Measurements from ENCODE around the gene ARNT2. TPM values are rescaled to one million over a fixed set of nuclear protein-coding genes. Genes with fewer than 3 reads are reported as not detected.

The ARNT2 gene
- total RNA-seq, 4 donors from 2014 or later, result 1.8 to 5.1 (median 3.6) TPM

DNA sequence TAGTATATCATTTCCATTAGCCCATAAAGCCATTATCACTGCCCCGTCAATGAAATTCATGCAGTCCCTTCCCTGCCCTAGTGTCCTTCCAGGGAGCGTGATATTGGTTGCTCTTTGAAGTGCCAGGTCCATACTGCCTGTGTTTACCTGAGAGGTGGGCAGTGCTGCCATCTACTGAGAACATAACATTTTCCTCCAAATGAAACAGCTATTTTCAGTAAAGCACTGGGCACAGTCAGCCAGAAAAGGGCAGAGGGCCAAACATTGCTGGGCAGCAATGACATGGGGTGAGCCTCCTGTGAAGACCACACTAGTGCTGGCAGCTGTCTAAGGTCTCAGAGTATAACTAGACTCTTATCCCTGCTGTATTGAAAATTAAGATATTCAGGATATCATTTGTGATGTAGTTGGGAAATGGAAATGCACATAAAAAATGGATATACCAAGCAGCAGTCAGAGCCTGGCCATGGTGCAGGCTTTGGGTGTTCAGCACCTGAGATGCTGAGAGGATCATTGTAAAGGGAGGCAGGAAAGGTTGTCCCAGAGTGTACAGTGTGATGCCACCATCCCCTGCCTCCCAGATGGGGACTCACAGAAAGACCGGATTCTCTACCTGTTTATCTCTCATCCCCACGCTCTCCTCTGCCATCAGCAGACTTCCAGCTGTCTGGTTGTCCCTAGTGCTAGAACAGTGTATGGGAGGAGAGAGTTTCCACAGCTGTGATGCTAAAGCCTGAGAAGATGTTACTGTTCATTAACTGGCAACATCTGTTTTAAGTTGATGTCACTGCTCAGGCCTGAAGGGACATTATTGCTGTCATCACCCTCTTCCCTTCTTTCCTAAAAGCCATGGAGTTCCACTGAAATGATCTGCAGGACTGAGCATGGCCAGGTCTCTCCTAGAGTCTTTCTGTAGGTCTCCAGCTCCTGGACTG is 108.8 kb downstream of the ARNT2 start:
- no peak for DNase-seq (ENCODE audit: low spot score in 2 of 2)

DNA sequence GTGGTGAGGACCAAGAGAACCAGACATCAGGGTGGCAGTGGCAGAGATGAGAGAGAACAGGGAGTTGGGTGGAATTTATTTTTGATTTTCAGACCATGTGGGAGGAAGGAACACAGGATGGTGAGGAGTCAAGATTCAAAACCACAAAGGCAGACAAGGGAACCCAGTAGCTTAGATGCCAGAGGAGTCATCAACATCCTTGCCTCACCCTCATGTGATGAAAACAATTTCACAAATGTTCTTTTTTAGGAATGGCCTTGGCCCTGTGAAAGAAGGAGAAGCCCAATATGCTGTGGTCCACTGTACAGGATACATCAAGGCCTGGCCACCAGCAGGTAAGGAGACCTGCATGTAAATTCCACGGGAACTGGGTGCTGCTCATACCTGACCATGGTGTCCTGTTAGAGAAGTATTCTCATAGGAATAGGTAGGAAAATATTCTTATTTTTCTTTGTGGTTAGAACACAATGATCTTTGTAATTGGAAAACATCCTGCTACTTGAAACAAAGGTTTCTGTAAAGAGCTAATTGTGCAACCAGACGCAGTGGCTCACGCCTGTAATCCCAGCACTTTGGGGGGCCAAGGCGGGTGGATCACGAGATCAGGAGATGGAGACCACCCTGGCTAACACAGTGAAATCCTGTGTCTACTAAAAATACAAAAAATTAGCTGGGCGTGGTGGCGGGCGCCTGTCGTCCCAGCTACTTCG is 110.0 kb downstream of the ARNT2 start:
- H3K27ac ChIP-seq, result peak overlapping the region; percentile 72
- no peak overlapping the region for H3K4me3 ChIP-seq
- H3K4me1 ChIP-seq, result peaks cover 2% of the 10 kb centered on the region
- H3K9me3 ChIP-seq, result no peaks in the 10 kb centered on the region
- no peaks in the 10 kb centered on the region for H3K27me3 ChIP-seq
- WGBS, result 83% methylated on average over 10 of the region's 10 CpGs
- TF ChIP-seq POLR2AphosphoS5 (IDR thresholded peaks at IDR 0.05) (peak in 1 of 3 donors; percentile 72), POLR2A (IDR thresholded peaks at IDR 0.05) (no peak)
- H3K36me3 ChIP-seq, result no peaks in the 10 kb centered on the region
- DNase-seq (ENCODE audit: low spot score in 2 of 2), result no peak

More for the DNA sequence above, 108.8 kb downstream of the ARNT2 start:
- H3K36me3 ChIP-seq, result no peaks in the 10 kb centered on the region
- peak overlapping the region; percentile 72 for H3K27ac ChIP-seq
- no peaks in the 10 kb centered on the region for H3K9me3 ChIP-seq
- TF ChIP-seq, protein P1, sequence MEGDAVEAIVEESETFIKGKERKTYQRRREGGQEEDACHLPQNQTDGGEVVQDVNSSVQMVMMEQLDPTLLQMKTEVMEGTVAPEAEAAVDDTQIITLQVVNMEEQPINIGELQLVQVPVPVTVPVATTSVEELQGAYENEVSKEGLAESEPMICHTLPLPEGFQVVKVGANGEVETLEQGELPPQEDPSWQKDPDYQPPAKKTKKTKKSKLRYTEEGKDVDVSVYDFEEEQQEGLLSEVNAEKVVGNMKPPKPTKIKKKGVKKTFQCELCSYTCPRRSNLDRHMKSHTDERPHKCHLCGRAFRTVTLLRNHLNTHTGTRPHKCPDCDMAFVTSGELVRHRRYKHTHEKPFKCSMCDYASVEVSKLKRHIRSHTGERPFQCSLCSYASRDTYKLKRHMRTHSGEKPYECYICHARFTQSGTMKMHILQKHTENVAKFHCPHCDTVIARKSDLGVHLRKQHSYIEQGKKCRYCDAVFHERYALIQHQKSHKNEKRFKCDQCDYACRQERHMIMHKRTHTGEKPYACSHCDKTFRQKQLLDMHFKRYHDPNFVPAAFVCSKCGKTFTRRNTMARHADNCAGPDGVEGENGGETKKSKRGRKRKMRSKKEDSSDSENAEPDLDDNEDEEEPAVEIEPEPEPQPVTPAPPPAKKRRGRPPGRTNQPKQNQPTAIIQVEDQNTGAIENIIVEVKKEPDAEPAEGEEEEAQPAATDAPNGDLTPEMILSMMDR (IDR thresholded peaks at IDR 0.05), result no peak
- peak in 1 of 3 donors; percentile 5 for TF ChIP-seq POLR2AphosphoS5 (IDR thresholded peaks at IDR 0.05)
- H3K4me1 ChIP-seq, result peaks cover 2% of the 10 kb centered on the region
- no peak overlapping the region for H3K4me3 ChIP-seq
- H3K27me3 ChIP-seq, result no peaks in the 10 kb centered on the region
- WGBS, result 86% methylated on average over 4 of the region's 4 CpGs

DNA sequence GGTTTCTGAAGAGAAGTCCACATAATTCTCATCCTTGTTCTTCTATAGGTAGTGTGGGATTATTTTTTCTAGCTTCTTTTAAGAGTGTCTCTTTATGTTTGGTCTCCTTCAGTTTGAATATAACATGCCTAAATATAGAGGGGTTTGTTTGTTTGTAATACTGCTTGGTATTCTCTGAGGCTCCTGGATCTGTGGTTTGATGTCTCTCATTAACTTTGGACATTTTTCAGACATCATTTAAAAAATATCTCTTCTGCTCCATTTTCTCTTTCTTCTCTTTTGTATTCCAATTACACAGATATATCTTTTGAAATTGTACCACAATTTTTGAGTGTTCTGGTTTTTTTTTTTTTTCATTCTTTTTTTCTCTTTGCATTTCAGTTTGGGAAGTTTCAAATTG is 113.1 kb downstream of the ARNT2 start:
- DNase-seq (ENCODE audit: low spot score in 2 of 2), result no peak
- peaks cover 2% of the 10 kb centered on the region for H3K4me1 ChIP-seq
- no peak overlapping the region for H3K27ac ChIP-seq
- no peak overlapping the region for H3K4me3 ChIP-seq
- H3K9me3 ChIP-seq, result no peaks in the 10 kb centered on the region
- TF ChIP-seq EP300 (IDR thresholded peaks at IDR 0.05), result no peak
- TF ChIP-seq, protein P1 (IDR thresholded peaks at IDR 0.05), result no peak
- TF ChIP-seq POLR2A (IDR thresholded peaks at IDR 0.05), result no peak
- no peak for TF ChIP-seq POLR2AphosphoS5 (IDR thresholded peaks at IDR 0.05)
- H3K27me3 ChIP-seq, result no peaks in the 10 kb centered on the region
- H3K36me3 ChIP-seq, result no peaks in the 10 kb centered on the region

DNA sequence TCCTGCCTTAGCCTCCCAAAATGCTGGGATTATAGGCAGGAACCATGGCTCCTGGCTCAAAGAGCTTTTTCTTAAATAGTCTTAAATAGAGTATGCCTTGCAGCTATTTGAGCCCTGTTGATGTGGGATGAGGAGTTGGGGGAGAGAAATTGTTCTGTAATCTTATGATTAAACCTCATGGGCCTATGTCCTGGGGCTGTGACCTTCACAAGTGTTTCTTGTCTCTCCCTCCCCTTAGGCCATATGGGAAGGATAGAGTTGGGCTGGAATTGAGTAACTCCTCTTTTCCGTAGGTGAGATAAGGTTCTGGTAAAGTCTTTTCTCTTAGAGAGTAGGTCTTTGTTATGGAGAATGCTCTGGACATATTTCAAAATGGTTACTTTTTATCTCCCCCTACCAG is 114.3 kb downstream of the ARNT2 start:
- Histone ChIP-seq H3K27me3 (no peaks in the 10 kb centered on the region), H3K4me1 (no peaks in the 10 kb centered on the region), H3K27ac (no peak overlapping the region), H3K4me3 (no peak overlapping the region), H3K9me3 (no peaks in the 10 kb centered on the region), H3K36me3 (no peaks in the 10 kb centered on the region)
- no peak for DNase-seq (ENCODE audit: low spot score in 2 of 2)
- 93% methylated on average over 1 of the region's 1 CpG for WGBS
- no peak for TF ChIP-seq POLR2A (IDR thresholded peaks at IDR 0.05)
- TF ChIP-seq, protein P1 (IDR thresholded peaks at IDR 0.05), result no peak

DNA sequence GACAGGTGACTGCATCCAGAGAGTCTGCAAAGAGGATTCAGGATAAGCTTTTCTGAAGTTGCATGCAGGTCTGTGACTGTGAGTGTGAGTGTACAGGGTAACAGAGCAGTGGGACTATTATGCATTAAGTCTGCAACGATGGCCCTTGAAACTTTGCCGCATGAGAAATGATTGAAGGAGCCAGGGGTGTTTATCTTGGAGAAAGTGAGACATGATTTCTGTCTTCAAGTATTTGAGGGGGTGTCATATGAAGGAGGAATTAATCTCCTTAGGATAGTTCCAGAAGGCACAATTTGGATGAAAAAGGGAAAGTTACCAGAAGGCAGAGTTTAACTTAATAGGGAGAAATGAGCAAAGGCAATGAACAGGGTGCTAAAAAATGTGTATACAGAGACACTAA is 119.6 kb downstream of the ARNT2 start:
- Histone ChIP-seq H3K4me3 (no peak overlapping the region), H3K4me1 (no peaks in the 10 kb centered on the region)
- 88% methylated on average over 2 of the region's 2 CpGs for WGBS

DNA sequence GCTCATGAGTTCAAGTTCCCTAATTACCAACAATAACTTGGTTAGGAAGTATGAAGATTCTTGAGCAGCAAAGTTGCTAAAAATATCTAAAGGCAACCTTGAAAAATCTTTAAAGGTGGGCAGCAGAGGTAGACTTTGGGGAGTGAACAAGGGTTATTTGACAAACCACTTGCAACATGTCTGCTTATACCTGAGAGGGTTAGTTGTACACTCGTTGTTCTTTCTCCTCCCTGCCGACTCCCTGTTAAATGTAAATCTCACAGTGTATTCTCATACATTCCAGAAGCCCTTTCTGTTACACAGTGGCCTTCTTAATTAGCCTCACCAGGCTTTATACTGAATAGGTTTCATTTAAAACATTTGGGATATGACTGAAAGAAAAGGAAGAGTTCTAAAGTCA is 121.7 kb downstream of the ARNT2 start:
- H3K9me3 ChIP-seq, result no peaks in the 10 kb centered on the region
- WGBS, result 87% methylated on average over 2 of the region's 2 CpGs
- TF ChIP-seq POLR2A (IDR thresholded peaks at IDR 0.05) (no peak), POLR2AphosphoS5 (IDR thresholded peaks at IDR 0.05) (no peak)
- TF ChIP-seq, protein P1 (IDR thresholded peaks at IDR 0.05), result no peak
- H3K27me3 ChIP-seq, result no peaks in the 10 kb centered on the region
- peaks cover 6% of the 10 kb centered on the region for H3K4me1 ChIP-seq
- no peaks in the 10 kb centered on the region for H3K36me3 ChIP-seq
- no peak overlapping the region for H3K4me3 ChIP-seq
- no peak for DNase-seq (ENCODE audit: low spot score in 2 of 2)
- no peak overlapping the region for H3K27ac ChIP-seq

More for the DNA sequence above, 119.6 kb downstream of the ARNT2 start:
- H3K27me3 ChIP-seq, result no peaks in the 10 kb centered on the region
- TF ChIP-seq POLR2AphosphoS5 (IDR thresholded peaks at IDR 0.05), result no peak
- no peak for TF ChIP-seq EP300 (IDR thresholded peaks at IDR 0.05)
- H3K27ac ChIP-seq, result no peak overlapping the region
- DNase-seq (ENCODE audit: low spot score in 2 of 2), result no peak
- H3K9me3 ChIP-seq, result no peaks in the 10 kb centered on the region
- H3K36me3 ChIP-seq, result no peaks in the 10 kb centered on the region
